Adipocyte (in vitro differentiated cells): ENCODE data around the gene PTOV1.
A peak's percentile ranks its signal among the peaks of the same experiment; 100 is the strongest.

Source experiments
- DNase-seq: peaks from one replicate; pipeline ENCODE4 v3.0.0-alpha.2; 2015; ENCODE audit warnings: low read depth
- H3K27me3 ChIP-seq: replicated peaks from 2 replicates; pipeline ENCODE4 v1.7.0; 2013; ENCODE audit warnings: mild to moderate bottlenecking, low read length, moderate library complexity; ENCODE audit not compliant: control insufficient read depth, insufficient read depth
- H3K36me3 ChIP-seq: 2 replicates; pipeline ENCODE4 v1.7.0; 2013; ENCODE audit warnings: low read length, mild to moderate bottlenecking, moderate library complexity; ENCODE audit not compliant: control insufficient read depth, insufficient read depth, severe bottlenecking
- H3K4me1 ChIP-seq: 2 replicates; pipeline ENCODE4 v1.7.0; 2013; ENCODE audit warnings: mild to moderate bottlenecking, low read length, moderate library complexity; ENCODE audit not compliant: control insufficient read depth, insufficient read depth
- H3K4me3 ChIP-seq: 2 replicates; pipeline ENCODE4 v1.7.0; 2013; ENCODE audit warnings: mild to moderate bottlenecking, low read length, moderate library complexity
- H3K9ac ChIP-seq: 2 replicates; pipeline ENCODE4 v1.7.0; 2013; ENCODE audit warnings: mild to moderate bottlenecking, low read length, moderate library complexity
- H3K9me3 ChIP-seq: 2 replicates; pipeline ENCODE4 v1.7.0; 2013; ENCODE audit warnings: mild to moderate bottlenecking, low read length, moderate library complexity; ENCODE audit not compliant: control insufficient read depth

PTOV1 gene

GRCh38 chr19:49808711-49809159 lies 42.2 kb upstream of the PTOV1 start:
- H3K9ac ChIP-seq, result peak overlapping the region; percentile 77
- peaks cover 32% of the 10 kb centered on the region for H3K36me3 ChIP-seq
- peak; percentile 96 for DNase-seq
- H3K4me3 ChIP-seq, result peak overlapping the region; percentile 80
- no peaks in the 10 kb centered on the region for H3K9me3 ChIP-seq
- peaks cover 12% of the 10 kb centered on the region for H3K4me1 ChIP-seq
- no peaks in the 10 kb centered on the region for H3K27me3 ChIP-seq

GRCh38 chr19:49809160-49809940 lies 41.6 kb upstream of the PTOV1 start:
- H3K9ac ChIP-seq, result peak overlapping the region; percentile 77
- H3K27me3 ChIP-seq, result no peaks in the 10 kb centered on the region
- H3K36me3 ChIP-seq, result peaks cover 27% of the 10 kb centered on the region
- DNase-seq, result peak; percentile 53
- no peaks in the 10 kb centered on the region for H3K9me3 ChIP-seq
- peaks cover 18% of the 10 kb centered on the region for H3K4me1 ChIP-seq
- peak overlapping the region; percentile 80 for H3K4me3 ChIP-seq

- H3K4me3 ChIP-seq, result peak overlapping the region; percentile 80
- no peak for DNase-seq
- H3K9me3 ChIP-seq, result no peaks in the 10 kb centered on the region
- peak overlapping the region; percentile 77 for H3K9ac ChIP-seq
- H3K4me1 ChIP-seq, result peaks cover 19% of the 10 kb centered on the region
- H3K36me3 ChIP-seq, result peaks cover 21% of the 10 kb centered on the region
- no peaks in the 10 kb centered on the region for H3K27me3 ChIP-seq
Observed at GRCh38 chr19:49809941-49810389, 41.0 kb upstream of the PTOV1 start.

GRCh38 chr19:49811328-49811727 lies 39.6 kb upstream of the PTOV1 start:
- H3K4me1 ChIP-seq, result peaks cover 19% of the 10 kb centered on the region
- H3K36me3 ChIP-seq, result peaks cover 13% of the 10 kb centered on the region
- H3K9ac ChIP-seq, result no peak overlapping the region
- H3K27me3 ChIP-seq, result no peaks in the 10 kb centered on the region
- H3K4me3 ChIP-seq, result no peak overlapping the region
- no peak for DNase-seq
- H3K9me3 ChIP-seq, result no peaks in the 10 kb centered on the region

- H3K9me3 ChIP-seq, result no peaks in the 10 kb centered on the region
- peak overlapping the region; percentile 89 for H3K9ac ChIP-seq
- H3K36me3 ChIP-seq, result peaks cover 6% of the 10 kb centered on the region
- peak overlapping the region; percentile 99 for H3K4me3 ChIP-seq
- H3K27me3 ChIP-seq, result no peaks in the 10 kb centered on the region
- DNase-seq, result no peak
- H3K4me1 ChIP-seq, result peaks cover 19% of the 10 kb centered on the region
Observed at GRCh38 chr19:49812452-49812996, 38.4 kb upstream of the PTOV1 start.

GRCh38 chr19:49812997-49813861 lies 37.7 kb upstream of the PTOV1 start, which contains the start of gene FUZ:
Gene FUZ, minus strand, starts transcription at chr19:49813292. Its CDS starts 186 bp downstream, at chr19:49813106.
- Histone ChIP-seq H3K9me3 (no peaks in the 10 kb centered on the region), H3K9ac (peak within 1 kb of the TSS; percentile 89), H3K4me3 (peak within 1 kb of the TSS; percentile 99), H3K27me3 (no peaks in the 10 kb centered on the region), H3K36me3 (no peaks in the 10 kb centered on the region), H3K4me1 (peaks cover 15% of the 10 kb centered on the region)
- DNase-seq, result peak; percentile 98

GRCh38 chr19:49814010-49814409 lies 36.9 kb upstream of the PTOV1 start:
- Histone ChIP-seq H3K4me3 (peak overlapping the region; percentile 99), H3K4me1 (peaks cover 14% of the 10 kb centered on the region), H3K27me3 (no peaks in the 10 kb centered on the region), H3K9ac (peak overlapping the region; percentile 89), H3K36me3 (no peaks in the 10 kb centered on the region), H3K9me3 (no peaks in the 10 kb centered on the region)
- DNase-seq, result peak; percentile 40

- peaks cover 22% of the 10 kb centered on the region for H3K4me1 ChIP-seq
- no peaks in the 10 kb centered on the region for H3K36me3 ChIP-seq
- no peaks in the 10 kb centered on the region for H3K9me3 ChIP-seq
- peak overlapping the region; percentile 96 for H3K4me3 ChIP-seq
- no peak for DNase-seq
- H3K9ac ChIP-seq, result peak overlapping the region; percentile 88
- no peaks in the 10 kb centered on the region for H3K27me3 ChIP-seq
Observed at GRCh38 chr19:49816590-49816989, 34.4 kb upstream of the PTOV1 start.

GRCh38 chr19:49817964-49818648 lies 32.9 kb upstream of the PTOV1 start, which contains the start of gene MED25:
Gene MED25, plus strand, starts transcription at chr19:49818289. Its CDS starts 53 bp downstream, at chr19:49818342.
- Histone ChIP-seq H3K9ac (peak within 1 kb of the TSS; percentile 88), H3K36me3 (peaks cover under 1% of the 10 kb centered on the region), H3K9me3 (no peaks in the 10 kb centered on the region), H3K4me3 (peak within 1 kb of the TSS; percentile 96), H3K4me1 (peaks cover 17% of the 10 kb centered on the region), H3K27me3 (no peaks in the 10 kb centered on the region)
- DNase-seq, result peak; percentile 93

GRCh38 chr19:49818649-49819370 lies 32.1 kb upstream of the PTOV1 start:
- no peaks in the 10 kb centered on the region for H3K27me3 ChIP-seq
- peak overlapping the region; percentile 96 for H3K4me3 ChIP-seq
- peak; percentile 33 for DNase-seq
- peak overlapping the region; percentile 88 for H3K9ac ChIP-seq
- H3K4me1 ChIP-seq, result peaks cover 15% of the 10 kb centered on the region
- no peaks in the 10 kb centered on the region for H3K9me3 ChIP-seq
- peaks cover 7% of the 10 kb centered on the region for H3K36me3 ChIP-seq
